SHP77 (cell line): Measurements from ENCODE around the gene LINGO1.

Experiments used
- DNase-seq, 2 experiments: peaks; one replicate each; lab custom pipeline; 2025; lab: John Stamatoyannopoulos, UW

Gene LINGO1

DNA sequence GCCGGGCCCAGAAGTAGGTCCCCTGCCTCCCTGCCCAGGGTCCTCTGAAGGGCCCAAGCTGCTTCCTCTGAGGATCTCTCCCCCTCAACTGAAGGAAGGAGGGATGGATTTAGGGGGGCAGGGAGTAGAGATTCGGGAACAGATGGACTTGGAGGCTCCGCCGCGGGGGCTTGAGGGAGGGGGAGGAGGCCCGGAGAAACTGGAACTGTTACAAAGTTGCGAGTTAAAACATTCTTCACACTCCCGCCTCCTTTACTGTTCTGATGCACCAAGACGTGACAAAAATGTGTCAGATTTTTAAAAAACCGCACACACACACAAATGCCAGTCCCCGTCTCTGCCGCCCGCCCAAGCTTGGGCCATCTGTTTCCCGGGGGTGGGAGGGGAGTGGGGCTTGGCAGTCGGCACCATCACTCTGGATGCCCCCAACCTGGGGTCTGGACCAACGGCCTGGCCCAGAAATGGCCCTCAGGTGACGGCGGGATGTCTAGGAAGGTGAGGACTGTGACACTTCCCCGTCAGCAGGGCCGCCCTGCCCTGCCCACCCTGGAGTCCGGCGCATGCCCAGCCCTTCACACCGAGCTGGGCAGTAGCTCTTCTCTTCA, 25.0 kb upstream of the LINGO1 start:
- DNase-seq: no peak

DNA sequence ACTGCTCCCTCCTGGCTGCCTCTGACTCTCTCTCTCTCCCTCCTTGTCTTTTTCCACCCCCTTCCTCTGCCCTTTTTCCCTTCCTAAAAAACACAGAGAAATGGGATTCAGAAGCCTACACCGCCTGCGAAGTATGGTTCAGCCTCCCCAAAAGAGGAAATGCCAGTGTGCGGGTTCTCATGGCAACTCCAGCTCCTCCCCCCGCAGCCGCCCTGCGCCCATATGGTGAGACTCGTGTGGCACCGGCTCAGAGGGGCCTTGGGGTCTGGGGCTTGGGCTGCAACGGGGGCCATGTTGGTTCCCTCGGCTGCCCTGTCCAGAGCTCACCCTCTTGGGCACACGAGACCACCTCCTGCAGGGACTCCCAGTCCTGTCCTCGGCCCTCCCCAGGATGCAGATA, 23.6 kb upstream of the LINGO1 start:
- DNase-seq: no peak

DNA sequence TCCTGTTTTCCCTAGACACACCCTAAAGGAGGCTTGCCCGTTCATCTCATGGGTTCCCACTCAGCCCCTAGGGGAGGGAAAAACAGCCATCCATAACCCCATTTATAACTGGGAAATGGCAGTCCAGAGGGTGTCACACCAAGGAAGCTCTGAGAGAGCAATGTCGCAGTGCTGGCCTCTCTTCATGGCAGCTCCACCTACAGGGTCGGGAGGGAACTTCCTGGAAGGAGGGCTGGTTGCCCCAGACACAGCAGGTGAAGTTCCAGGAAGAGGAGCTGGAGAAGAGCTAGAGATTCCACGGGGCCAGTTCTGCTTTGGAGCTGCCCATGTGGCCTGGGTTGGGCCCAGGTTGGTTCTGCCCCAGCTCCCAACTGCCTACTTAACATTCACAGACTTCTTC, 22.3 kb upstream of the LINGO1 start:
- DNase-seq: peak; percentile 22 to 50

DNA sequence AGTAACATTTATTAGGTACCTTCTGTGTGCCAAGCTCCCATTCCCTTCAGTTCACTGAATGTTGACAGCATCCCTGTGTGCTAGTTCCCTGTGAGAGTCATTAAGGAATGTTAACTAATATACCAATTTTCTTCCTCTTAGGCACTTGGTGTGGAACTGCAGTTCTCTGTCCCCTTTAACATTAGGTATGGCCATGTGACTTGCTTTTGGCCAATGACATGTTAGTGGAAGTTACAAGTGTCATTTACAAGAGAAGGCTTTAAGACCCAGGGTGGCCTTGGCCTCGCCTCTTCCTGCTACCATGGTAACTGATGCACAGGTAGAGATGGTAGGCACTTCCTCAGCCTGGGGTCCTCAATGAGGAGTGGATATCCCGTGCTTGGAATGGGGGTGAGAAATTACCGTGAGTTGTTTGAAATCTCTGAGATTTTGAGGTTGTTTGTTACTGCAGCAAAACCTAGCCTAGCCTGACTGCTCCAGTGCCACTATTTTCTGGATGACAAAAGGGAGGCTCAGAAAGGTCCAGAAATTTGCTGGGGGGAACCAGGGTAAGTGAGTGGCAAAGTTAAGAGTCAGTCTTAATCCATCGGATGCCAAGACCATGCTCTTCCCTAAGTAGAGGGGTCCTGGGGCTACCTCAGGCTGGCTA, 21.2 kb upstream of the LINGO1 start:
- DNase-seq: no peak

DNA sequence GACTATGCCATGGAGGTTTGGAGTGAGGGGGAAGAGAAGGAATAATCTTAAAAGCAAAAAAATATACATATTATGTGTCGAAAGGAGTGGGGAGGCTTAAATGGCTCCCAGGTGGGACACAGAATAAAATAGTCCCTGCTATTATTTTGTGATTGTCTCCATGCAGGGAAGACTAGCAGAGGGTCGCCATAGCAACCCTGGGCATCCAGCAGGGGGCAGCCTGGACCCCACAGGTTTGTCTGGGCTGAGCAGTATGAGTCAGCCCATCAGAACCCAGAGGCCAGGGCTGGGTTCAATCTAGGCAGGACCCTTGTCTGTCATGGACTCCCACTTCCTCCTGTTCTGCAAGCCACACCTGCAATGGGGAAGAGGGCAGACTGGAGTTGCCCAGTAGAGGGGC, 17.6 kb upstream of the LINGO1 start:
- DNase-seq: peak in 1 of 2 experiments; percentile 9

DNA sequence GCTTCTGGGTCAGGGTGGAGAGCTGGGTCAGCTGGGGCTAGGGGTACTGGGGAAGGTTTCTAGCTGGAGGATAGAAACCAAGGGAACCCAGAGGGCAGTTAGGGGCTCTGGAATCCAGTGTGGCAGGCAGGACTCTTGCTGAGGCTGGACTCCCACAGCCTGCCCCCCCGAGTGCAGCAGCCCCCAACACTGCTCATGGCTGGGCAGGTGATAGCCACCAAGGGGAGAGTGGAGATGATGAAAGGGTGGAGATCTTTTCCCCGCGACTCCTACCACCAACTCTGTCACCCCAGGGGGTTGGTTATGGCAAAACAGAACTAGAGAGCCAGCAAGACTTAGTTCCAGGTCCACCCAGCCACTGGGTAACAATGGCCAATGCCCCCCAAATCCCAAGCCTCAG, 16.9 kb upstream of the LINGO1 start:
- DNase-seq: no peak

DNA sequence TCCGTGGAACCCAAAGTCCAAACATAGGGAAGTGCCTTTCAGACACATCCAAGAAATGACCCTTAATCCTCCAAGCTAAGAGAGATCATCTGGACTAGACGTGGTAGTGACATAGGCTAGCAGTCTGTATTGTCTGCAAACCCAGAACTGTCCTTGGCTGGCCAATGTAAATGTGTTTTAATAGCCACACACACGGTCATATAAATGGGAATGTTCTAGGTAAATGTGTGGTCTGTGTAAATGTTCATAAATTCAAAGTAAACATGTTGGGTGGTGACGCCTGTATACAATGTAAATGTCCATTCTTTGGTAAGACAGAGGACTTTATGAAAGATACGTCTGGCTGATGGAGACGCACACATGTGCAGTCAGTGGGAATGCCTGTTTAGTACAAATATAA, 16.3 kb upstream of the LINGO1 start:
- DNase-seq: no peak

DNA sequence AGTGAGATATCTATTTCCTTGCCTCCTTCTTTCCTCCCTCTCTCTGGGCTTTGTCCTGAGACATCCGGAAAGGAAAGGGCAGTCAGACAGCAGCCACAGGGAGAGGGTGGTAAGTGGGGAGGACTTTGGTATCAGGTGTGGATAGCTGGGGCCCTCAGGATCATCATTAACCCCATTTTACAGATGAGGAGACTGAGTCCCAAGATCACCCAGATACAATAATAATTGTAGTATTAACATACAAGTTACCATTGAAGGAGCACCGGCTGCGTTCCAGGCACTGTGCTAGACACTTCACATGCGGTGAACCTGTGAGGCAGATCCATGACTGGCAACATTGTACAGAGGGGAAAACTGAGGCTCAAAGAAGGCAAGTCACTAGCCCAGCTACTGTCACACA, 15.2 kb upstream of the LINGO1 start:
- no peak for DNase-seq

DNA sequence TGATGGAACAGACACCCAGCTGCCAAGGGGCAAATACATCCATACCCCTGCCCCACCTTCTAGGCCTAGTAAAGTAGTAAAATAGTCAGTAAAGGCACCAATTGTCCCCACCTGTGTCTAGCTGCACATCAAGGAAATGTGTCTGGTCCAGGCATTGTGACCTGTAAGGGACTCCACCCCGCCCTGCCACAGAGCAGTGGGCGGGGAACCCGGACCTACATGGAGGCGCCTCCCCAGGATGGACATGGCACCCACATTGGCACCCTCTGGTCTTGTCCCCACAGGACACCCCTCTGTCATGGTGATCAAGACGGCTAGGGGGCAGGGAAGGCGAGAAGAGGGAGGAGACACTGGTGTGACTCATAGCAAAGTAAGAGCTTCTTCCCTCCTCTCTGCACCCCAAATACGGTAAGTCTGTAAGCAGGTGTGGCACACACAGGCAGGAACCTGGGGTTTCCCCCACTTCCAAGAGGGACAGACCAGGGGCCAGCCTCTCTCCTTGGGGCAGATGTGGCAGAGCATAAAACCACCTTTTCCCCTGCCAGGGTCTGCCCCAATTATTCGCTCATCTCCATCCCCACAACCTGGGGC, 13.5 kb upstream of the LINGO1 start:
- no peak for DNase-seq

DNA sequence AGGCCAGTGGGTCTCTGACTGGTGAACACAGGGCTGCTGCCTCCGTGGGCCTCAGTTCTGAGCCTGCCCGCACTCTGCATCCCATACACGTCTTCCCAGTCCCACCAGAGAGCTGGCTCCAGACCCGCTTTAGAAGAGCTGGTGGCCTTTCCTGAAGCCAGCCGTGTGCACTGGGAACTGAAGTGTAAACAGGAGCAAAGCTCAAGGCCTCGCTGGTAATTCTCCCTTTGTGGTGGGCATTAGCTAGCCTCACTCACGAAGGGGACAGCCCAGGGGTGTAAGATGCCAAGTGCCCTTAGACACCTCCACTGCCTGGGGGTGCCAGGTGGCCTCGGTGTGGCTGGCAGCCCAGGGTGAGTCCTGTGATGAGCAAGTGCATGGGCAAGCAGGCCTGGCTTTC, 12.9 kb upstream of the LINGO1 start:
- DNase-seq: no peak

DNA sequence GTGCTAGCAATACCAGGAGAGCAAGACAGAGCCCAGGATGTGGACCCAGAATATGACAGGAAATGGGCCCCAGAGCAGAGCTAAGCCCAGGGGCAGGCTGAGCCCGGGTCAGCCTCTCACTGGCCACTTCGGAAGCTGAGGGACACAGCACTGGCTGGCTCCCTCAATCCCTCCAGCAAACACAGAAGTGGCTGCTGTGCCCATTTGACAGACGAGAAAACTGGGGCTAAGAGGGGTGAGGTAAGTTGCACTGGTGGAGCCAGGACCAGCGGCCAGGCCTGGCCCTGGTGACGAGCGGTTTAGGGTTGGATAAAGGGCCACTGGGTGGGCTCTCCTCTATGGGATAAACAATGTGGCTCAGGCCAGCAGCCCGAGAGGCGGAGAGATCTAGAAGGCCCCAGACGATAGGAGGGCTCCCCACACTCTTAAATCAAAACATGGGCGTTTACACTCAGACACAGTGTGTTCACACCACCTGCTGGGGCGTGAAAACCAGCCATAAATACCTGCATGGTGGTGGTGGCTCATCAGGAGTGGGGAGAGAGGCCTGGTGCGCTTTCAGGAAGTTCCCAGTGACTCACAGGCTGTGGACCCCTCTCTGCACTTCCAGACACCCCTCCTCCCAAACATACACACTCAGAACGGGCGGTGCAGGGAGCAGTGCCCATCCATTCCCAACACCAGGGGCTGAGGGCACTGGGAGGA, 12.0 kb upstream of the LINGO1 start:
- DNase-seq: no peak

DNA sequence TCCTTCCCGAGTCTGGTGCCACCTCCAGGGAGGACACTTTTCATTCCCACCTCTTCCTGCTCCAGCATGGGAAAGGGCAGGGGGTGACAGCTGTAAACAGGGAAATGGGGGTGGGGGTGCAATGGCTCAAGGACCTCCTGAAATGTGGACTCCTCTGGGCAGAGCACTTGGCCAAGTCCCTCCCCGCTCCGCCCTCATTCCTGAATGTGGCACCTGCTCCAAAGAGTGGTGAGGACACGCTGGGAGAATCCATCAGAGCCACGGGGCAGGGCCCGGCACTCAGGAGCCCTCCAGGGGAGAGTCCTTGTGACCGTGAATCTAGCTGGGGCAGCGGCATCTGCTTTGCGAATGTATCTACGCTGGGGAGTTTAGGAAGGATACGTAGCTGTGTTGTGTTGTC, 11.1 kb upstream of the LINGO1 start:
- no peak for DNase-seq

DNA sequence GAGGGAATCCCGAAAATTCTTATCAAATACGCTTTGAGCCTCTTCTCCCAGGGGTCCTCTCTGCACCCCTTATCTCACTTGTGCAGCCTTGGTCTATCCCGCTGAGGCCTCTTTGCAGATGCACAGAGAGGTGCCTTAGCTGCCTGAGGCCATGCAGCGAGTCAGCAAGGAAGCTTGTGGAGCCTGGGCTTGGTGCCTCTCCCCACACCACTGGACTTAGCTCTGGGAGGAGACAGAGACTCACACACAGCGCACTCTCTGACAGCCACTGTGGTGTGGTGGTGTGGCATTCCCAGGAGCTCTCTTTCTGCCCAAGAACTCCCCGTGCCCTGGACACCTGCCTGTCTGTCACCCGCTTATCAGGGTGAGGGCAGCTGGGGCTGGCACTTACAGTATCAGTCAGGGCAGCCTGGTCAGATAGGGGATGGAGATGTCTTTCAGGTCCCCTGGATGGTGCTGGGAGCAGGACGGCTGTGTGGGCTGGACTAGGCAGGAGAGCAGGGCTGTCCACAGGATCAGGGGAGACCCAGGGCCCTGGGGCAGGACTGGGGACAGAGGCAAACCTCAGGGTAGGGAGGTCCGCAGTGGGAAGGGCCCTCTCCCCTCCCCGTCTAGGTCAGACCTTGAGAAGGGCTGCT, 10.2 kb upstream of the LINGO1 start:
- no peak for DNase-seq

DNA sequence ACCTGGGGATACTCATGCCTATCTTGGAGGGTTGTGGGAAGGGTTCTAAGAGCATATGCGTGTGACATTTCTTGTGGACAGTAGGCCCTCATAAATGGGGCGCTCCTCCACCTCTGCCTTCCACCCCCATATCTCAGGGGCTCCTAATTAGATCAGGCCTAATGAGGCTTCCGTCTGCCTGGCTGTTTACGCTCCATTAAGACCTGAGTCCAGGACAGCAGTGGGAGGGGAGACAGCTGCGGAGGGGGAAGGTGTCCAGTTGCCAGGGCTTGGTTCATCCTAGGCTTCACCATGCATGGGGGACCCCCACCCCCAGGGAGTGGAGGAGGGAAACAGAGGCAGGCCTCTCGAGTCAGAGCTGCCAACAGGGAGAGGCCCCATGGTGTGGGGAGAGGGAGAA, 9.3 kb upstream of the LINGO1 start:
- DNase-seq: no peak

DNA sequence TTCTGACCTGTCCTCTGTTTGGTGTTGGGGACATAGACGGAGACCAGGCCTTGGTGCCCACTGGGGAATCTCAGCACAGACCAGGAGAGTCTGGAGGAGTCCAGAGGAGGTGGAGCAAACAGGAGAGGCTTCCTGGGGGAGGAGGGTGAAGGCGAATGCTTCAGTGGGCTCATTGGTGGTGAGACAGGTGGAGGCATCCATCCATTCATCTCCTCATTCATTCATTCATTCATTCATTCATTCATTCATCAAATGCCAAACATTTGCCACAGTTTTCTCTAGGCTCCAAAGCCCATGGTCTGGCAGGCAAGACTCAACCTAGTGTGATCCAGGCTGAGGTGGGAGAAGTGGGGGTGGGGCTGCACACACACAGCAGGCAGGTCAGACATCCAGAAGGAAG, 7.9 kb upstream of the LINGO1 start:
- no peak for DNase-seq

DNA sequence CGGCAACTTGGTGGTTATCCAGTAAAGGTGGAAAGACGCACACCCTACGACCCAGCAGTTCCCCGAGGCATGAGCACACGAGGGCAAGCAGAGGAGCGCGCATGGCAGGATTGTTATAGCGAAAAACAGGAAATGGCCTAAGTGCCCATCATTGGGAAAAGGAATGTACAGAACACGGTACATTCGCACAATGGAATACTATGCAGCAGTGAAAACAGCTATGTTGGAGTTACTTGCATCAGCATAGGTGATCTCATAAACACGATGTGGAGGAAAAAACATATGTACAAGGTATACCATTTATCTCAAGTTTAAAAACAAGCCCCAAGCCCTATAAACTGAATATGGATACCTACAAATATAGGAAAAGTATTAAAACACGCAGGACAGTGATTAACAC, 6.7 kb upstream of the LINGO1 start:
- DNase-seq: no peak

DNA sequence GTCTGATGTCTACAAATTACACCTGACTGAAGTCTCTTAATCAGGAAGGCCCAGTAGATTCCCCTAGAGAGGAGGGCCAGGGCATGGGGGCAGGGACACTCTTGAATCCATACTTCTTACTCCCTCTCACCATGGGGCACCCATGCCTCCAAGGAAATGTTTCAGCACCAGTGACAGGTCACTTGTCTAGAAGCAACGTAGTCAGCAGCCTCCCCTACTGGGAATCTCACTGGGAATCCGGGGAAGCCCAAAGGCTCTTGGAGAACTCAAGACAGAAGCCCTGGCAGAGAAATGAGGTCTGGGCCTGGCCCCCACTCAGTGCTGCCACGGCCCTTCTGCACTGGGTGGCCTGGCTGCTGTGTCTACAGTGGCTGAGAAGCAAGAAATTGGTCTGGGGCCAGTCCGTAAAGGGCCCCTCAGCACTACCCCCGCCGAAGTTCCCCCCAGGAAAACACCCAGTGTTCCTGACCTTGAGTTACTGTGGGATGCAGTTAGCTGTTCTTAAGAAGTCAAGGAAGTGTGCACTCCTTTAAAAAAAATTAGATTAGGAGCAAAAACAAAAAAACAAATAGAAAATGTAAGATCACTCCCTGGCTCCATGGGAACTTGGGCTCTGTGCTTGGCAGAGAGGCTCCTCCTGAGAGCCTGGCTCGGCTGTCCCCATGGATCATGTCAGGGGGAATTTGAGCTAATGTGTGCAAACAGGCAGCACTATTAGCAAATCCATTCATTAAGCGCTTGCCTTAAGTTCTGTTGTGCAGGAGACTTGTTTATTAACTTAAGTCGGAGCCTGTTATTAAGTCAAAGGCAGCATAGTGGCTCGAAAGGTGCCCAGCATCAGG, 5.4 kb upstream of the LINGO1 start:
- DNase-seq: no peak

DNA sequence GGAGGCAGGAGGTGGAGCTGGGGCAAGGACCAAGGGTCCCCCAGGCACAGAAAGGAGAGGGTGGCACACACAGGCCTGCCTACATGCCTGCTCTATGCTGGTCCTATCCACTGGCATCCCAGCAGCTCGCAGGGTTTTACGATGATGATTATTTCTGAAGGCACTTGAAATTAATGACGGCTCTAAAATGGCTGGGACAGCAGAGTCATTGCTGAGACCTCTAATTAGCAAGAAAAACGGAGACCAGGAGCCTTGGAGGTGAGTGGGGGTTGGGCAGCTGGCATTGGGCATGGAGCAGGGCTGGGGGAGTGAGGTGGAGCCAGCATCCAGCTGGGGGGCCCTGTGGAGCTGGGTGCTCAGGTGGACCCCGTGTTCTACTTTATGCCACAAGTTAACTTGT, 3.5 kb upstream of the LINGO1 start:
- DNase-seq: no peak

DNA sequence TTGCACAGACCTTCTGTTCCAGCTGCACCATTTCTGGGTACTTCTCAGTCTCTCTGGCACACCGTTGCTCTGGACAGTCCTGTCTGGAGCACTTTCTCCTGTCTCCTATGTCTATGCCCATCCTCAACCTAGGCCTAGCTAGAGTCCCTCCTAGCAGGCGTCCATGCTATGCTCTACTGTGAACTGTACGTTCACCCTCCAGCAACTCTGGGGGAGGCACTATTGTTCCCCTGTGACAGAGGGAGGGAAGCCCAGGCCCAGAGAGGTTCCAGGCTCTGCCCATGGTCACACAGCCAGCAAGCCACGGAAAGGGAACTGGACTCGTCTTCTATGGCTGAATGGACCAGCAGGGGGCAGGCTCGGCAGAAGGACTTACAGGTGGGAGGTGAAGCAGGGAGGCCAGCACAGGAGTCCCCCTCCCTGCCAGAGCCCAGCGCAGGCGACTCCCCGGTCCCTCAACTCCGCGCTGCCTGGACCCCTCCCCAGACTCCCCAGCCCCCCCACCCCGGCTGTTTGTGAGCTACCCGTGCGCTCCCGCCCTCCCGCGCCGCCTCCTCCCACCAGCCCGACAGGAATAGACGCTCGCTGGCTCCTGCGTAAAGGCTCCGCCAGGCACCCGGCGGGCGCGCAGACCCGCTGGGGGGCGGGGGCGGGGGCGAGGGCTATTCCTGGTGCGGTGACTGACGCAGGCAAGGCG, 1.7 kb upstream of the LINGO1 start:
- DNase-seq: peak; percentile 65 to 78

DNA sequence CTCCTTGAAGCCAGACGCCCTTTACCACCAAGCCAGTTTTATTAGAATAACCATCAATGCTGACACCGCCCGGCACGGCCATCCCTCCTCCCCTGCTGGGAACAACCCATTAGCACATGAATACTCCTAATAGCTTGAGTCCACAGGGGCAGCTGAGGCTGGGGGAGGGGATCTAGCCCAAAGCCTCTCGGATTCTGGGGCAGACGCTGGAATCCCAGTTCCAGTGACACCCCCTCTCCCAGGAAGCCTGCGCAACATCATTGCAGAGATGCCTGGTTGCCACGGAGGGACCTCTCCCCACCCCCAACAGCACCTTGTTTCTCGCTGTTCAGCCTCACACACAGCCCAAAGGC, 1.2 kb upstream of the LINGO1 start:
- DNase-seq: no peak
